LHCN-M2 (cell line): ENCODE results near the gene KCTD16. TPM values are rescaled to one million over a fixed set of nuclear protein-coding genes. Genes with fewer than 3 reads are reported as not detected.

Experiments used
- DNase-seq: peaks from one replicate; pipeline ENCODE4 v3.0.0-alpha.2; 2012; ENCODE audit warnings: low read depth
- total RNA-seq: library from RNA; depleted of rRNA; stranded (reverse); fragments of >200 nt; gene quantifications from 2 replicates; pipeline ENCODE4 v1.2.3, GENCODE V29; 2014; rRNA removed

The KCTD16 gene
- total RNA-seq, 1 experiment from 2014 or later, result 0.11 TPM

DNA sequence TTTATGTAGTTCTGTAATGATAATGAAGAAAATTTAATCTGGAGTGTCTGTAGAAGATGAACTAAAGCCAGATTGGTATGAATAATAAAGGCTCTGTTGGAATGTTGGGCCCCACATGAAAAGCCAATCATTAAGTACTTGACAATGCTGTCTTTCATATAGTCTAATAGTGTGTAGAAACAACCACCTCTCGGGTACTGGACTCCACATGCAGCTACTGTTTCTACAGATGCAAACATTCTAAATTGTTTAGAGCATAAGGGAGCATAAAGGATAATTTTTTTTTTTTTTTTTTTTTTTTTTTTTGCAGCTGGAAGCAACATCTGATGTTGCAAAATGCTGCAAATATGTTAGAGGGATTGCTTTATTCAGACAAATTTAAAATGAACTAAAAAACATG lies 354.3 kb downstream of the KCTD16 start:
- no peak for DNase-seq

DNA sequence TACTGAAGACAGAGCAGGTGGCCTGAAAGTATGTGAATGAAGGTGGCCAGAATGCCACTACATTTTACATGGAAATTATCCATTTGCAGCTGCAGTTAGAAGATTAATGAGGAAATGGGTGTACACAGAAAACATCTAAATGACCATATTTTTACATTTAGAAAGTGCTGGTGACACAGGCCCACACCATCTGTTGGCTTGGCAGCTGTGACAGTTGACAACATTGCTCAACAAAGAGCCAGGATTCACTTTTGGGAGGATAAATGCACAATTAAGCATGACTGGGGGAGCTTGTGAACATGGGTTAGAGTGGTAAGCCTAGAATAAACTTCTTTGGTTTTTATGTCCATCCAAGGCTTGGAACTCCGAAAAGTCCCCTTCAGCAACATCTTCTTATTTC lies 360.5 kb downstream of the KCTD16 start:
- no peak for DNase-seq

Other genes starting within 250 kb of the KCTD16 start
- gene YIPF5, start 214 bp upstream of the KCTD16 start, total RNA-seq, result 67.2 and 72.8 TPM in 2 replicates